SJCRH30 (cell line): ENCODE data around the gene BCL2A1. TPM values are rescaled to one million over a fixed set of nuclear protein-coding genes. Genes with fewer than 3 reads are reported as not detected.

Experiments used
- DNase-seq, 2 experiments: peaks; one replicate each; pipeline ENCODE4 v3.0.0-alpha.2; 2015 to 2020
- H3K27ac ChIP-seq: fragments of 250-450 bp; sonication (Bioruptor Pico); 2 replicates; pipeline ENCODE4 v1.5.1; 2020; ENCODE audit warnings: mild to moderate bottlenecking, moderate library complexity
- H3K27me3 ChIP-seq: fragments of 250-450 bp; sonication (Bioruptor Pico); 2 replicates; pipeline ENCODE4 v1.5.1; 2020; ENCODE audit warnings: mild to moderate bottlenecking, moderate library complexity
- H3K36me3 ChIP-seq: fragments of 250-450 bp; sonication (Bioruptor Pico); 2 replicates; pipeline ENCODE4 v1.5.1; 2020; ENCODE audit warnings: mild to moderate bottlenecking, moderate library complexity
- H3K4me1 ChIP-seq: fragments of 250-450 bp; sonication (Bioruptor Pico); 2 replicates; pipeline ENCODE4 v1.5.1; 2020; ENCODE audit warnings: mild to moderate bottlenecking, moderate library complexity
- H3K4me3 ChIP-seq: fragments of 250-450 bp; sonication (Bioruptor Pico); 2 replicates; pipeline ENCODE4 v1.5.1; 2020; ENCODE audit warnings: mild to moderate bottlenecking, moderate library complexity
- H3K9me3 ChIP-seq: fragments of 250-450 bp; sonication (Bioruptor Pico); replicated peaks from 2 replicates; pipeline ENCODE4 v1.5.1; 2020; ENCODE audit warnings: mild to moderate bottlenecking, moderate library complexity
- total RNA-seq: library from RNA; depleted of rRNA; stranded (reverse); fragments of >200 nt; shearing (Covaris generic); gene quantifications from 2 replicates; pipeline ENCODE4 v1.2.3, GENCODE V29; 2014; rRNA removed

BCL2A1 gene
- total RNA-seq, 1 experiment from 2014 or later = not detected

DNA sequence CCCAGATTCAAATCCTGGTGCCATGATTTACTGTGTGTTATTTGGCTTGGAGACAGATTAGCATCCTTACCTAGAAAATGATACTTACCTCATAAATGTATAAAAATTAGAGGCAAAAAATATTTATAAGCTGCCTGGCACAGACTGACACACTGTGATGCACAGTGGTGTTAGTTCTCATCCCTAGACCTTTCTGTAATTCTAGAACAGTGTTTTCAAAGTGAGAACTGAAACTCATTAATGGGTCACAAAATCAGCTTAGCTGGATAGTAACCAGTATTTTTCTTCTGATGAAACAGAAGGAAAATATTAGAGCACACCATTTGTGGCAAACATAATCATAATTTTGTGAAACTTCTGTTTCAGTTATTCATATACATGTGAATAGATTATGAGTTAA lies 56.3 kb downstream of the BCL2A1 start:
- no peak overlapping the region for H3K4me3 ChIP-seq
- no peaks in the 10 kb centered on the region for H3K4me1 ChIP-seq
- no peak overlapping the region for H3K27ac ChIP-seq
- no peak for DNase-seq
- H3K27me3 ChIP-seq = no peaks in the 10 kb centered on the region
- H3K9me3 ChIP-seq = peaks cover 16% of the 10 kb centered on the region; the same call in 1 of the 2 replicates
- no peaks in the 10 kb centered on the region for H3K36me3 ChIP-seq

Other genes starting within 250 kb of the BCL2A1 start
- gene MTHFS, start 74.2 kb downstream of the BCL2A1 start, total RNA-seq = 17.5 and 19.0 TPM in 2 replicates
- gene ZFAND6, start 88.5 kb upstream of the BCL2A1 start, total RNA-seq = 118 and 123 TPM in 2 replicates
- 19.0 and 20.6 TPM in 2 replicates for gene FAH, start 181.8 kb upstream of the BCL2A1 start, total RNA-seq